ENCODE data around the gene BEX4.

DNA sequence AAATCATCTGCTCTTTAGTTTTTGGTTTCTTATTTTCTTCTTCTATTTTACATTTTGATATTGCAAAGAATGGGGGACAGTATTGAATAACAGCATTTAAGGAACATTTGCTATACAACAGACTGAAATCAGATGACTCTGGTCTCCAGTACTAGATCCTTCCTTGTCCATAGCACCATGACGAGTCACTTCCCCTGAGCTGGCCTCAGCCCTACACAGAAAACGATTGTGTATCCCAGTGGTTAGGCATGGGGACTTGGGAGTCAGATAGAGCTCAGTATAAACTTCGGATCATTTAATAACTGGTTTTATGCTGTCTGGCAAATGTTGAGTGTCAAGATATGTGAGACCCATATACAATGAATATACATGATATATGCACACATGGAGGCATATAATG, 44.7 kb upstream of the BEX4 start:
- TF ChIP-seq, protein P1, sequence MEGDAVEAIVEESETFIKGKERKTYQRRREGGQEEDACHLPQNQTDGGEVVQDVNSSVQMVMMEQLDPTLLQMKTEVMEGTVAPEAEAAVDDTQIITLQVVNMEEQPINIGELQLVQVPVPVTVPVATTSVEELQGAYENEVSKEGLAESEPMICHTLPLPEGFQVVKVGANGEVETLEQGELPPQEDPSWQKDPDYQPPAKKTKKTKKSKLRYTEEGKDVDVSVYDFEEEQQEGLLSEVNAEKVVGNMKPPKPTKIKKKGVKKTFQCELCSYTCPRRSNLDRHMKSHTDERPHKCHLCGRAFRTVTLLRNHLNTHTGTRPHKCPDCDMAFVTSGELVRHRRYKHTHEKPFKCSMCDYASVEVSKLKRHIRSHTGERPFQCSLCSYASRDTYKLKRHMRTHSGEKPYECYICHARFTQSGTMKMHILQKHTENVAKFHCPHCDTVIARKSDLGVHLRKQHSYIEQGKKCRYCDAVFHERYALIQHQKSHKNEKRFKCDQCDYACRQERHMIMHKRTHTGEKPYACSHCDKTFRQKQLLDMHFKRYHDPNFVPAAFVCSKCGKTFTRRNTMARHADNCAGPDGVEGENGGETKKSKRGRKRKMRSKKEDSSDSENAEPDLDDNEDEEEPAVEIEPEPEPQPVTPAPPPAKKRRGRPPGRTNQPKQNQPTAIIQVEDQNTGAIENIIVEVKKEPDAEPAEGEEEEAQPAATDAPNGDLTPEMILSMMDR (IDR thresholded peaks at IDR 0.05): no peak
- no peak for TF ChIP-seq POLR2A (IDR thresholded peaks at IDR 0.05)

Data from right lobe of liver (tissue), 4 donors.